Activated CD8-positive, alpha-beta memory T cell treated with anti-CD3 and anti-CD28 coated beads, Interleukin-2, amount 50 U/mL, for 48 hours (primary cell): Measurements from ENCODE around the gene HIPK2.

ENCODE experiments used
- DNase-seq: peaks from one replicate; pipeline ENCODE4 v3.0.0-alpha.2; 2020

Gene HIPK2

GRCh38 chr7:139667377-139667776 is 110.4 kb downstream of the HIPK2 start:
- no peak for DNase-seq

GRCh38 chr7:139666501-139666900 is 111.3 kb downstream of the HIPK2 start:
- no peak for DNase-seq

- DNase-seq = no peak
Observed at GRCh38 chr7:139664434-139664833, 113.4 kb downstream of the HIPK2 start.

- no peak for DNase-seq
Observed at GRCh38 chr7:139663608-139664177, 114.1 kb downstream of the HIPK2 start.

GRCh38 chr7:139661903-139662302 is 115.9 kb downstream of the HIPK2 start:
- DNase-seq = no peak

- DNase-seq = no peak
Observed at GRCh38 chr7:139661043-139661440, 116.8 kb downstream of the HIPK2 start.

- no peak for DNase-seq
Observed at GRCh38 chr7:139660317-139661042, 117.3 kb downstream of the HIPK2 start.

GRCh38 chr7:139659922-139660316 is 117.9 kb downstream of the HIPK2 start:
- no peak for DNase-seq

GRCh38 chr7:139658908-139659675 is 118.7 kb downstream of the HIPK2 start:
- DNase-seq = no peak

- DNase-seq = no peak
Observed at GRCh38 chr7:139658296-139658695, 119.5 kb downstream of the HIPK2 start.

- no peak for DNase-seq
Observed at GRCh38 chr7:139657725-139658124, 120.1 kb downstream of the HIPK2 start.

GRCh38 chr7:139656387-139656786 is 121.4 kb downstream of the HIPK2 start:
- DNase-seq = no peak

GRCh38 chr7:139655305-139655704 is 122.5 kb downstream of the HIPK2 start:
- no peak for DNase-seq

GRCh38 chr7:139654276-139655181 is 123.3 kb downstream of the HIPK2 start:
- DNase-seq = no peak

- no peak for DNase-seq
Observed at GRCh38 chr7:139651914-139652313, 125.9 kb downstream of the HIPK2 start.

- DNase-seq = no peak
Observed at GRCh38 chr7:139651308-139651707, 126.5 kb downstream of the HIPK2 start.

GRCh38 chr7:139650429-139651100 is 127.2 kb downstream of the HIPK2 start:
- DNase-seq = no peak

- DNase-seq = no peak
Observed at GRCh38 chr7:139648941-139649425, 128.8 kb downstream of the HIPK2 start.

GRCh38 chr7:139648391-139648861 is 129.4 kb downstream of the HIPK2 start:
- no peak for DNase-seq

- DNase-seq = no peak
Observed at GRCh38 chr7:139647814-139648390, 129.9 kb downstream of the HIPK2 start.

- DNase-seq = no peak
Observed at GRCh38 chr7:139647085-139647484, 130.7 kb downstream of the HIPK2 start.

- DNase-seq = no peak
Observed at GRCh38 chr7:139646566-139646965, 131.2 kb downstream of the HIPK2 start.
